ENCODE measurements around the gene LIX1L. TPM values are rescaled to one million over a fixed set of nuclear protein-coding genes. Genes with fewer than 3 reads are reported as not detected.

LIX1L gene
- total RNA-seq, 1 donor from 2014 or later, result 32.8 TPM

DNA sequence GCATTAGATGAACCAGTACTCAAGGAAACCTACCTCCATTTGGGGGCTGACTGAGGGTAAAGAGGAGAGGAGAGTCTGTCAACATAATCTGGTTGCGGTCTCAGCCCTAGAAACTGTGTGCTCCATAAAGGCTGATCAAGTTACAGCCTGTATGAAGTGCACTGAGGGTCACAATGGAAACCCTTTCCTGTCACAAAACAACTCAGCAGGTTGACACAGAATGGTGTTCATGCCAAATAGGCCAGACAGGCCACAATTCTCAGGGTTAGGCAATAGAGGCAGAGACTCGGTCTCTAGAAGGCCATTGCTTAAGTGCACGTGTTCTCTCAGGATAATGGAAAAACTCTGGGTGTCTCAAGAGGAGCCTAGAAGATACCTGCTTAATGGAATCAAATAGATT lies 68.1 kb downstream of the LIX1L start:
- no peak overlapping the region for H3K4me3 ChIP-seq
- H3K36me3 ChIP-seq, result no peaks in the 10 kb centered on the region
- DNase-seq (no peak), ATAC-seq (no peak)
- TF ChIP-seq, protein P1, sequence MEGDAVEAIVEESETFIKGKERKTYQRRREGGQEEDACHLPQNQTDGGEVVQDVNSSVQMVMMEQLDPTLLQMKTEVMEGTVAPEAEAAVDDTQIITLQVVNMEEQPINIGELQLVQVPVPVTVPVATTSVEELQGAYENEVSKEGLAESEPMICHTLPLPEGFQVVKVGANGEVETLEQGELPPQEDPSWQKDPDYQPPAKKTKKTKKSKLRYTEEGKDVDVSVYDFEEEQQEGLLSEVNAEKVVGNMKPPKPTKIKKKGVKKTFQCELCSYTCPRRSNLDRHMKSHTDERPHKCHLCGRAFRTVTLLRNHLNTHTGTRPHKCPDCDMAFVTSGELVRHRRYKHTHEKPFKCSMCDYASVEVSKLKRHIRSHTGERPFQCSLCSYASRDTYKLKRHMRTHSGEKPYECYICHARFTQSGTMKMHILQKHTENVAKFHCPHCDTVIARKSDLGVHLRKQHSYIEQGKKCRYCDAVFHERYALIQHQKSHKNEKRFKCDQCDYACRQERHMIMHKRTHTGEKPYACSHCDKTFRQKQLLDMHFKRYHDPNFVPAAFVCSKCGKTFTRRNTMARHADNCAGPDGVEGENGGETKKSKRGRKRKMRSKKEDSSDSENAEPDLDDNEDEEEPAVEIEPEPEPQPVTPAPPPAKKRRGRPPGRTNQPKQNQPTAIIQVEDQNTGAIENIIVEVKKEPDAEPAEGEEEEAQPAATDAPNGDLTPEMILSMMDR (IDR thresholded peaks at IDR 0.05), result no peak
- H3K27ac ChIP-seq, result no peak overlapping the region
- peaks cover 28% of the 10 kb centered on the region for H3K4me1 ChIP-seq
- H3K27me3 ChIP-seq, result no peaks in the 10 kb centered on the region
- intact Hi-C loops (cut with DNase I), result loop anchor here (10.0 kb wide), 1 partner anchor 125 kb away; no protein-coding TSS in a partner anchor
- no peaks in the 10 kb centered on the region for H3K9me3 ChIP-seq

DNA sequence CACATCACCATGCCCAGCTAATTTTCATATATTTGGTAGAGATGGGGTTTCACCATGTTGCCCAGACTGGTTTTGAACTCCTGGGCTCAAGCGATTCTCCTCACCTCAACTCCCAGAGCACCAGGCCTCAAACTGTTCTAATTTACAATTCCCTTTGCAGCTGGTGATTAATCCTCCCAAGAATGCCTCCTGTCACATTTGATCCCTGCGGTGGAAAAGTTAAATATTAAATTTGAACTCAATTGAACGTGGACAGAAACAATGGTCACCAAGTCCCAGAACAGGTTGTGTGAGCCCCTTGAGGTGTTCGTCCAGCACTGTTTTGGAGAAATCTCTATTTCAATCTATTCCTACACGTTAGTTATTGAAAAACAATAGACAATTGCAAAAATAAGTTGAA lies 70.2 kb downstream of the LIX1L start:
- TF ChIP-seq, protein P1 (IDR thresholded peaks at IDR 0.05), result no peak
- H3K4me3 ChIP-seq, result no peak overlapping the region
- ATAC-seq (no peak), DNase-seq (no peak)
- H3K4me1 ChIP-seq, result peaks cover 20% of the 10 kb centered on the region
- no peaks in the 10 kb centered on the region for H3K36me3 ChIP-seq
- H3K27ac ChIP-seq, result no peak overlapping the region
- no peaks in the 10 kb centered on the region for H3K9me3 ChIP-seq
- no peaks in the 10 kb centered on the region for H3K27me3 ChIP-seq
- intact Hi-C loops (cut with DNase I), result no loop called here

DNA sequence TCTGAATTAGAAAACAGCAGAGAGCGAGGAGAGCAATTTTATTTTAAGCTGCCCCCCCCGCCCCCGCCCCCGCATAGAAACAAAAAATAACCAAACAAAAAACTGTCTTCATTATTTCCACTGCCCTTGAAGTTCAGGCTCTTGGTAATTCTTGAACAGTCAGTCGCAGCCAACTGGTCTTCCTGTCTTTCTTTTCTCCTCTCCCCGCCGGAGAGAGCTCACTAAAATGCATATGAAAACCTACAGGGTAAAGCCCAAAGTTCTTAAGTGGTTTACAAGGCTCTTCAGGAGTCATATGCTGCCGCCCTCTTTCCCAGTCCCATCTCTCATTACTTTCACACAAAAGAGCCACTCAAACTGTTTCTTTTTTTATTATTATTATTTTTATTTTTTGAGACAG lies 71.0 kb downstream of the LIX1L start:
- DNase-seq (no peak), ATAC-seq (no peak)
- no peak overlapping the region for H3K27ac ChIP-seq
- TF ChIP-seq, protein P1 (IDR thresholded peaks at IDR 0.05), result no peak
- intact Hi-C loops (cut with DNase I), result no loop called here
- H3K36me3 ChIP-seq, result no peaks in the 10 kb centered on the region
- no peak overlapping the region for H3K4me3 ChIP-seq
- H3K9me3 ChIP-seq, result no peaks in the 10 kb centered on the region
- H3K27me3 ChIP-seq, result no peaks in the 10 kb centered on the region
- H3K4me1 ChIP-seq, result peaks cover 15% of the 10 kb centered on the region

DNA sequence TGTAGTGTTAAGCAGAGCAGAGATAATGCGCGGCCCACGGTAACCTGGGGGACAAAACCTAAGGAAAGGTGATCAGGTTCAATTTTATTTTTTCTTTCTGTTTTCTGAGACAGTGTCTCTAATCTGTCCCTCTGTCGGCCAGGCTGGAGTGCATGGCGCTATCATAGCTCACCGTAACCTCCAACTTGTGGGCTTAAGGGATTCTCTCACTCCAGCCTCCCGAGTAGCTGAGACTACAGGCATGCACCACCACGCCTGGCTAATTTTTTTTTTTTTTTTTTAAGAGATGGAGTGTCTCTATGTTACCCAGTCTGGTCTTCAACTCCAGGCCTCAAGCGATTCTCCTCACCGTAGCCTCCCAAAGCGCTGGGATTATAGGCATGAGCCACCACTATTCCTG lies 71.4 kb downstream of the LIX1L start:
- no peaks in the 10 kb centered on the region for H3K27me3 ChIP-seq
- H3K27ac ChIP-seq, result no peak overlapping the region
- TF ChIP-seq, protein P1 (IDR thresholded peaks at IDR 0.05), result no peak
- ATAC-seq (no peak), DNase-seq (no peak)
- H3K4me1 ChIP-seq, result peaks cover 11% of the 10 kb centered on the region
- intact Hi-C loops (cut with DNase I), result no loop called here
- H3K36me3 ChIP-seq, result no peaks in the 10 kb centered on the region
- peak overlapping the region; percentile 66 for H3K4me3 ChIP-seq
- no peaks in the 10 kb centered on the region for H3K9me3 ChIP-seq

DNA sequence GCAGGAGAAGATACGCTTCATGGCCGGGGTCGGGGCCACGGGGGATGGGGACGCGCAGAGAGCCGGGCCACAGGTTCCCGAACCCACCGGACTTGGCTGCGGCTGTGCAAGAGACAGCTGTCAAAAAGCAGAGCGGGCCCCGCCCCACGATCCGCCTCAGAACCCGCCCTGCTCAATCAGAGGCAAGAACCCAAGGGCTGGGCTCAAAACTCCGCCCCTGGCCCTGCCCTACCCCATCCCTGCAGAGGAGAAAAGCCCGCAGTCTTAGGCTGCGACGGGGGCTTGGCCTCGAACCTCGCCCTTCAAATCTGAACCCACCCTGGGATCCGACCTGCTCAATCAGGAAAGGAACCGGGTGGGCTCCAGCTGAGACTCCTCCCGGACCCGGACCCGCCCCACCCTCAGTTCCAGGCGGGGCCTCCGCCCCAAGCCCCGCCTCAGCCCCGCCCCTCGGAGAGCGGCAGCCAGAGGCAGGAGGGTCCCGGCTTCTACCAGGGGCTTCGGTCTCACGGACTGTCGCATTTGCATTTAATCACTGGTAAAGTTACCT lies 72.0 kb downstream of the LIX1L start, which contains the start of gene ANKRD35:
TSS of gene ANKRD35 (minus strand) at position 129 of the 550 bp plus-strand sequence. CDS start at position 21, 108 bp downstream.
- Histone ChIP-seq H3K9me3 (no peaks in the 10 kb centered on the region), H3K4me1 (peaks cover 5% of the 10 kb centered on the region), H3K27ac (no peak within 1 kb of the TSS), H3K27me3 (no peaks in the 10 kb centered on the region), H3K36me3 (no peaks in the 10 kb centered on the region), H3K4me3 (peak within 1 kb of the TSS; percentile 66)
- DNase-seq (peak; percentile 93), ATAC-seq (peak; percentile 97)
- TF ChIP-seq, protein P1 (IDR thresholded peaks at IDR 0.05), result no peak
- intact Hi-C loops (cut with DNase I), result no loop called here

DNA sequence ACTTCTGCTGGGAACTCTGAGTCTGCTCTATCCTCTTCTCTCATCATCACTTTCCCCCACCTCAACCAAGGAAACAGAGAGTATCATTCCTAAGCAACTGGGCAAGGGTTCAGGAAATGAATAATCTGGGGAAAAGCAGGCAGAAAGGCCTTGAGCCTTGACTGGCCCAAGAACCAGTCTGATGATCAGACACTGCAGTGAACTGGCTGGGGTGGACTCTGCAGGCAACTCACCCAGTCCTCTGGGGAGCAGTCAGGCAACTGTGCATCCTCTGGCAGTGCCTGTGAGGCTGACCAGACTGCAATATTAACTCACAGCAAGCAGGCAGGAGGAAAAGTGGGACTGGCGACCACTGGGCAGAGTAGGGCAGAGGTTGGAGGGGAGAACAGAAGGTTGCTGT lies 73.1 kb downstream of the LIX1L start:
- H3K36me3 ChIP-seq, result no peaks in the 10 kb centered on the region
- no peaks in the 10 kb centered on the region for H3K9me3 ChIP-seq
- H3K4me3 ChIP-seq, result no peak overlapping the region
- intact Hi-C loops (cut with DNase I), result no loop called here
- TF ChIP-seq, protein P1 (IDR thresholded peaks at IDR 0.05), result no peak
- no peak overlapping the region for H3K27ac ChIP-seq
- ATAC-seq (no peak), DNase-seq (no peak)
- no peaks in the 10 kb centered on the region for H3K4me1 ChIP-seq
- no peaks in the 10 kb centered on the region for H3K27me3 ChIP-seq
